GM13977 (cell line): Measurements from ENCODE around the gene TMC2.

Experiments used
- DNase-seq: peaks from one replicate; pipeline ENCODE4 v3.0.0; 2012; ENCODE audit warnings: low spot score
- in situ Hi-C: fragments of 300-500 bp; cut with MboI; formaldehyde crosslinking; loops from one replicate; pipeline ENCODE4 v1.12.0; 2022; ENCODE audit warnings: low sequenced_read_pairs, low pct_unique_long_range_greater_than_20kb, mixed read lengths, inconsistent platforms; ENCODE audit not compliant: unreplicated experiment
- TF ChIP-seq, protein P1 (sequence below): IDR thresholded peaks from 2 replicates; pipeline ENCODE4 v1.5.1; 2012; ENCODE audit warnings: mild to moderate bottlenecking, control low read depth; ENCODE audit not compliant: insufficient read depth; ENCODE audit errors: extremely low read depth, missing control alignments

TMC2 gene

DNA sequence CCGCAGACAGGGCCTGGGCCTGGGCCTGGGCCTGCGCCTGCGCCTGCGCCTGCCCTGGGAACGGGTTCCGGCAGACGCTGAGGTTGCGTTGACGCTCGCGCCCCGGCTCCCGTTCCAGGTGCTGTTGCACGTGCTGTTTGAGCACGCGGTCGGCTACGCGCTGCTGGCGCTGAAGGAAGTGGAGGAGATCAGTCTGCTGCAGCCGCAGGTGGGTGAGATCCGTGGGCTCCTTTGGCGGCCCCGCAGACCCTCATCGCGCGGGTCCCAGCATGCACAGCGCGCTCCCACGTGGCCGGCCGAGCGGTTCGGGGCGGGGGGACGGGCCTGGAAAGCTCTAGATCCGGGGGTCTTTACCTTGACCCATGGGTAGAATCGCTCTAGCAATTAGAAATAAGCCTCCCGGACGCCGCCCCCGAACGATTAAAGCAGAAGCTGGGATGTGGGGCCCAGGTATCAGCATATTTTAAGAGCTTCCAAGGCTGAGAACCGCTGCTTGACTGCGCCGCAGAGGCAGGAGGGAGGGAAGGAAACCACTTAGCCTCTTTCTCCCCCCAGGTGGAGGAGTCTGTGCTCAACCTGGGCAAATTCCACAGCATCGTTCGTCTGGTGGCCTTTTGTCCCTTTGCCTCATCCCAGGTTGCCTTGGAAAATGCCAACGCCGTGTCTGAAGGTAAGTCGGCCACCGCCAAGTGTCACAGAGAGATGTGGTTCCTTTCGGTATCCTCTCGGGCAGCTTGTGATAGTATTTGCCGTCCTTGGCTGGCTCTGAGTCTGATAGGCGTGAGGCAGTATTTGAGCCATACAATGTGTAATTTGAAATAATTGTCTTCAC is 116.6 kb downstream of the TMC2 start:
- peak; percentile 64 for DNase-seq
- TF ChIP-seq, protein P1, sequence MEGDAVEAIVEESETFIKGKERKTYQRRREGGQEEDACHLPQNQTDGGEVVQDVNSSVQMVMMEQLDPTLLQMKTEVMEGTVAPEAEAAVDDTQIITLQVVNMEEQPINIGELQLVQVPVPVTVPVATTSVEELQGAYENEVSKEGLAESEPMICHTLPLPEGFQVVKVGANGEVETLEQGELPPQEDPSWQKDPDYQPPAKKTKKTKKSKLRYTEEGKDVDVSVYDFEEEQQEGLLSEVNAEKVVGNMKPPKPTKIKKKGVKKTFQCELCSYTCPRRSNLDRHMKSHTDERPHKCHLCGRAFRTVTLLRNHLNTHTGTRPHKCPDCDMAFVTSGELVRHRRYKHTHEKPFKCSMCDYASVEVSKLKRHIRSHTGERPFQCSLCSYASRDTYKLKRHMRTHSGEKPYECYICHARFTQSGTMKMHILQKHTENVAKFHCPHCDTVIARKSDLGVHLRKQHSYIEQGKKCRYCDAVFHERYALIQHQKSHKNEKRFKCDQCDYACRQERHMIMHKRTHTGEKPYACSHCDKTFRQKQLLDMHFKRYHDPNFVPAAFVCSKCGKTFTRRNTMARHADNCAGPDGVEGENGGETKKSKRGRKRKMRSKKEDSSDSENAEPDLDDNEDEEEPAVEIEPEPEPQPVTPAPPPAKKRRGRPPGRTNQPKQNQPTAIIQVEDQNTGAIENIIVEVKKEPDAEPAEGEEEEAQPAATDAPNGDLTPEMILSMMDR, result no peak
- in situ Hi-C loops, result no loop called here

- TF ChIP-seq, protein P1, result no peak
- in situ Hi-C loops, result no loop called here
- no peak for DNase-seq
These were observed 117.4 kb downstream of the TMC2 start for GRCh38 chr20:2653556-2654383.

GRCh38 chr20:2654384-2654822 is 118.0 kb downstream of the TMC2 start:
- in situ Hi-C loops, result no loop called here
- no peak for DNase-seq
- TF ChIP-seq, protein P1, result no peak

DNA sequence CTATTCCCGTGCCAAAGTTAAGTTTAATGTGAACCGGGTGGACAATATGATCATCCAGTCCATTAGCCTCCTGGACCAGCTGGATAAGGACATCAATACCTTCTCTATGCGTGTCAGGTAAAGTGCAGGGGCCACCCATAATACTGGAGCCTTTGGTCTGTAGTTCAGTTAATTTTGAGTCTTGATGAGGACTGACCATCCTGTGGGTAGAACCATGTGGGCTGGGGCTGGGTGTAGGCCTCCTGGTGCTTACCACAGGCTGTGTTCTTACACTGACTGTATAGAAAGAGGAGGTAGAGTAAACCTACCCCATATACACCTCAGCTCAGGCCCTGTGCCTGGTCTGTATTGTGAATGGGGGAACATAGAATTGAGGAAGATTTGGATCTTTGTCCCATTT is 118.5 kb downstream of the TMC2 start:
- in situ Hi-C loops, result no loop called here

DNA sequence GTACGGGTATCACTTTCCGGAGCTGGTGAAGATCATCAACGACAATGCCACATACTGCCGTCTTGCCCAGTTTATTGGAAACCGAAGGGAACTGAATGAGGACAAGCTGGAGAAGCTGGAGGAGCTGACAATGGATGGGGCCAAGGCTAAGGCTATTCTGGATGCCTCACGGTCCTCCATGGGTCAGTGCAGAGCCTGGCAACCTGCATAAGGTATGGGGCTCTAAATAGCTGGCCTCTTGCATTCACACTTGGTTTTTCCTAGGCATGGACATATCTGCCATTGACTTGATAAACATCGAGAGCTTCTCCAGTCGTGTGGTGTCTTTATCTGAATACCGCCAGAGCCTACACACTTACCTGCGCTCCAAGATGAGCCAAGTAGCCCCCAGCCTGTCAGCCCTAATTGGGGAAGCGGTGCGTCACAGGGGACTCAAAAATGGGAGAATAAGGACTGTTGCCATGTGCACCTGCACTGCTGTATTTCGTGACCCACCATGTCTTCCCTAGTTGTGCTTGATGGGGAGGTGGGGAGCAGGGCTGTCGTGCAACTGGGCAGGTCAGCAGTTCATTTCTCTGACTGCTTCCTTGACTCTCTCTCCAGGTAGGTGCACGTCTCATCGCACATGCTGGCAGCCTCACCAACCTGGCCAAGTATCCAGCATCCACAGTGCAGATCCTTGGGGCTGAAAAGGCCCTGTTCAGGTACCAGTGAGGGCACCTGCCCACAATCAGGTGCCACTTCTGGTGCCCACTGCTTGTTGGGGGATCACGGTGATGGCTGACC is 119.2 kb downstream of the TMC2 start:
- no peak for DNase-seq
- in situ Hi-C loops, result no loop called here
- TF ChIP-seq, protein P1, result no peak

More for the DNA sequence above, 118.5 kb downstream of the TMC2 start:
- TF ChIP-seq, protein P1, result no peak
- DNase-seq, result no peak
